GM23248 (cell line): Measurements from ENCODE around the gene IGSF5. TPM values are rescaled to one million over a fixed set of nuclear protein-coding genes. Genes with fewer than 3 reads are reported as not detected.
"Not testable (repeated sequence)": the region's sequence is repeated elsewhere in the genome, so short reads cannot be mapped to it uniquely, and the experiment has no call there.

Experiments used
- DNase-seq: peaks from one replicate; pipeline ENCODE4 v3.0.0-alpha.2; 2015
- H2AFZ ChIP-seq: fragments of 200-600 bp; sonication (generic); 2 replicates; pipeline ENCODE4 v1.6.1; 2016; ENCODE audit warnings: antibody characterized with exemption
- H3F3A ChIP-seq: fragments of 200-600 bp; sonication (generic); 2 replicates; pipeline ENCODE4 v1.6.1; 2016; ENCODE audit warnings: mild to moderate bottlenecking, antibody characterized with exemption, mixed run types; ENCODE audit not compliant: insufficient read depth
- H3K27ac ChIP-seq: fragments of 200-600 bp; sonication (generic); 2 replicates; pipeline ENCODE4 v1.5.1; 2016; ENCODE audit warnings: mild to moderate bottlenecking
- H3K27me3 ChIP-seq: fragments of 200-600 bp; sonication (generic); replicated peaks from 2 replicates; pipeline ENCODE4 v1.6.1; 2016; ENCODE audit warnings: mild to moderate bottlenecking; ENCODE audit not compliant: insufficient read depth
- H3K36me3 ChIP-seq: fragments of 200-600 bp; sonication (generic); 2 replicates; pipeline ENCODE4 v1.6.1; 2016; ENCODE audit warnings: low read depth, mild to moderate bottlenecking
- H3K4me1 ChIP-seq: fragments of 200-600 bp; sonication (generic); 2 replicates; pipeline ENCODE4 v1.6.1; 2016; ENCODE audit warnings: mild to moderate bottlenecking; ENCODE audit not compliant: insufficient read depth
- H3K4me2 ChIP-seq: fragments of 200-600 bp; sonication (generic); one replicate; pipeline ENCODE4 v1.6.1; 2016; ENCODE audit warnings: mild to moderate bottlenecking; ENCODE audit not compliant: unreplicated experiment
- H3K4me3 ChIP-seq: fragments of 200-600 bp; sonication (generic); 2 replicates; pipeline ENCODE4 v1.5.1; 2016; ENCODE audit warnings: mild to moderate bottlenecking
- H3K79me2 ChIP-seq: fragments of 200-600 bp; sonication (generic); 2 replicates; pipeline ENCODE4 v1.6.1; 2016; ENCODE audit warnings: mild to moderate bottlenecking; ENCODE audit not compliant: insufficient read depth
- H3K9ac ChIP-seq: fragments of 200-600 bp; sonication (generic); 2 replicates; pipeline ENCODE4 v1.6.1; 2016; ENCODE audit warnings: mild to moderate bottlenecking
- H3K9me2 ChIP-seq: fragments of 200-600 bp; sonication (generic); 2 replicates; pipeline ENCODE4 v1.6.1; 2016; ENCODE audit warnings: mixed run types, mild to moderate bottlenecking, moderate library complexity; ENCODE audit not compliant: insufficient read depth
- H3K9me3 ChIP-seq: fragments of 200-600 bp; sonication (generic); one replicate; pipeline ENCODE4 v1.6.1; 2017; ENCODE audit warnings: low read depth
- H4K20me1 ChIP-seq: fragments of 200-600 bp; sonication (generic); 2 replicates; pipeline ENCODE4 v1.6.0; 2016; ENCODE audit not compliant: insufficient read depth
- EZH2 ChIP-seq: fragments of 200-600 bp; sonication (generic); IDR thresholded peaks from 2 replicates; pipeline ENCODE4 v1.6.1; 2018; ENCODE audit warnings: antibody characterized with exemption, mild to moderate bottlenecking; ENCODE audit not compliant: insufficient read depth, poor library complexity, severe bottlenecking
- EZH2phosphoT487 ChIP-seq: fragments of 200-600 bp; sonication (generic); IDR thresholded peaks from 2 replicates; pipeline ENCODE4 v1.6.1; 2018; ENCODE audit warnings: antibody characterized with exemption, moderate library complexity, mild to moderate bottlenecking, low read depth; ENCODE audit not compliant: insufficient read depth
- WGBS, 2 experiments: methylation state at CpG; one replicate each; pipeline ENCODE4 v1.1.6; 2015 to 2017; ENCODE audit warnings: low lambda C conversion rate in 2 of 2, low coverage in 1 of 2; ENCODE audit errors: missing lambda C conversion rate in 2 of 2; 5-methylcytosine and 5-hydroxymethylcytosine counted together
- in situ Hi-C: fragments of 300-500 bp; cut with MboI; formaldehyde crosslinking; loops from 2 replicates; pipeline ENCODE4 v1.15.0; 2020
- polyA plus RNA-seq: library from polyadenylated mRNA; unstranded; fragments of >200 nt; fragmentation: Nextera tagmentation; extraction: Ambion mirVana; gene quantifications from 2 replicates; pipeline ENCODE4 v1.2.1, GENCODE V29; 2016
- total RNA-seq: library from RNA; depleted of rRNA; stranded (reverse); fragments of >200 nt; shearing (Covaris generic); gene quantifications from 2 replicates; pipeline ENCODE4 v1.2.3, GENCODE V29; 2014

IGSF5 gene
- total and polyA plus RNA-seq, 2 experiments from 2014 or later: not detected

GRCh38 chr21:39730418-39731157, 14.4 kb upstream of the IGSF5 start:
- Histone ChIP-seq H3K27me3 (no peaks in the 10 kb centered on the region), H3K4me3 (no peak overlapping the region), H3K36me3 (no peaks in the 10 kb centered on the region), H3K79me2 (no peaks in the 10 kb centered on the region), H3K4me1 (no peaks in the 10 kb centered on the region), H3K27ac (no peak overlapping the region), H3K4me2 (no peak overlapping the region), H3K9ac (no peak overlapping the region), H4K20me1 (no peaks in the 10 kb centered on the region), H2AFZ (no peak overlapping the region), H3K9me3 (no peaks in the 10 kb centered on the region), H3K9me2 (no peaks in the 10 kb centered on the region), H3F3A (no peaks in the 10 kb centered on the region)
- 29 to 34% methylated on average over 13 of the region's 13 CpGs for WGBS, 2 experiments
- in situ Hi-C loops: no loop called here
- TF ChIP-seq EZH2phosphoT487 (no peak), EZH2 (no peak)
- no peak for DNase-seq

GRCh38 chr21:39736716-39737115, 8.3 kb upstream of the IGSF5 start:
- 47 to 51% methylated on average over 4 of the region's 4 CpGs for WGBS, 2 experiments
- H3K4me3 ChIP-seq: no peak overlapping the region
- no peak for DNase-seq
- no peak overlapping the region for H2AFZ ChIP-seq
- no peaks in the 10 kb centered on the region for H4K20me1 ChIP-seq
- no peak overlapping the region for H3K27ac ChIP-seq
- in situ Hi-C loops: no loop called here
- no peak overlapping the region for H3K9ac ChIP-seq
- H3F3A ChIP-seq: no peaks in the 10 kb centered on the region
- H3K9me2 ChIP-seq: no peaks in the 10 kb centered on the region
- no peaks in the 10 kb centered on the region for H3K27me3 ChIP-seq
- no peak overlapping the region for H3K4me2 ChIP-seq
- H3K79me2 ChIP-seq: no peaks in the 10 kb centered on the region
- H3K36me3 ChIP-seq: no peaks in the 10 kb centered on the region
- no peak for TF ChIP-seq EZH2
- TF ChIP-seq EZH2phosphoT487: no peak
- no peaks in the 10 kb centered on the region for H3K4me1 ChIP-seq
- no peaks in the 10 kb centered on the region for H3K9me3 ChIP-seq

GRCh38 chr21:39737376-39738000, 7.5 kb upstream of the IGSF5 start:
- Histone ChIP-seq H4K20me1 (no peaks in the 10 kb centered on the region), H2AFZ (no peak overlapping the region), H3K79me2 (no peaks in the 10 kb centered on the region), H3K9ac (no peak overlapping the region), H3K9me3 (no peaks in the 10 kb centered on the region), H3K27ac (no peak overlapping the region), H3K27me3 (no peaks in the 10 kb centered on the region), H3K9me2 (no peaks in the 10 kb centered on the region), H3K4me2 (no peak overlapping the region), H3K36me3 (no peaks in the 10 kb centered on the region), H3K4me3 (no peak overlapping the region), H3F3A (no peaks in the 10 kb centered on the region), H3K4me1 (no peaks in the 10 kb centered on the region)
- DNase-seq: no peak
- in situ Hi-C loops: no loop called here
- TF ChIP-seq EZH2phosphoT487 (no peak), EZH2 (no peak)
- WGBS, 2 experiments: 57% methylated on average over 15 of the region's 15 CpGs

GRCh38 chr21:39738566-39738965, 6.4 kb upstream of the IGSF5 start:
- Histone ChIP-seq H4K20me1 (no peaks in the 10 kb centered on the region), H3K27ac (no peak overlapping the region), H3K27me3 (no peaks in the 10 kb centered on the region), H3K36me3 (no peaks in the 10 kb centered on the region), H3K9me3 (no peaks in the 10 kb centered on the region), H3K4me3 (no peak overlapping the region), H3K4me2 (no peak overlapping the region), H2AFZ (no peak overlapping the region), H3K9ac (no peak overlapping the region), H3F3A (no peaks in the 10 kb centered on the region), H3K79me2 (no peaks in the 10 kb centered on the region), H3K9me2 (no peaks in the 10 kb centered on the region), H3K4me1 (no peaks in the 10 kb centered on the region)
- TF ChIP-seq EZH2 (no peak), EZH2phosphoT487 (no peak)
- DNase-seq: no peak
- in situ Hi-C loops: no loop called here
- WGBS, 2 experiments: 16 to 19% methylated on average over 6 of the region's 6 CpGs

- H3K36me3 ChIP-seq, H3K4me3 ChIP-seq, H2AFZ ChIP-seq, H3F3A ChIP-seq, H3K27ac ChIP-seq, in situ Hi-C loops, H3K9me2 ChIP-seq, H3K79me2 ChIP-seq, H3K9ac ChIP-seq, H3K27me3 ChIP-seq, DNase-seq, H4K20me1 ChIP-seq, H3K4me1 ChIP-seq, H3K9me3 ChIP-seq, H3K4me2 ChIP-seq: not testable (repeated sequence)
- 63% methylated on average over 5 of the region's 5 CpGs for WGBS, 2 experiments
These were observed 5.5 kb upstream of the IGSF5 start for GRCh38 chr21:39739531-39739930.

- H3K4me1 ChIP-seq, H3K4me2 ChIP-seq, H3K9me3 ChIP-seq, H3F3A ChIP-seq, H3K27ac ChIP-seq, H3K9me2 ChIP-seq, in situ Hi-C loops, H3K4me3 ChIP-seq, H3K27me3 ChIP-seq, H4K20me1 ChIP-seq, H3K36me3 ChIP-seq, H2AFZ ChIP-seq, H3K79me2 ChIP-seq, H3K9ac ChIP-seq, DNase-seq: not testable (repeated sequence)
- WGBS, 2 experiments: 24 to 33% methylated on average over 4 of the region's 4 CpGs
These were observed 2.4 kb upstream of the IGSF5 start for GRCh38 chr21:39742561-39742960.

GRCh38 chr21:39745332-39745731, 349 bp downstream of the IGSF5 start:
- H3K9me2 ChIP-seq, H3K36me3 ChIP-seq, DNase-seq, H3F3A ChIP-seq, H3K9me3 ChIP-seq, H3K4me1 ChIP-seq, H3K4me3 ChIP-seq, H2AFZ ChIP-seq, H3K4me2 ChIP-seq, in situ Hi-C loops, H3K27me3 ChIP-seq, H4K20me1 ChIP-seq, H3K79me2 ChIP-seq, H3K9ac ChIP-seq, H3K27ac ChIP-seq: not testable (repeated sequence)
- WGBS, 2 experiments: 42 to 45% methylated on average over 8 of the region's 8 CpGs
